AG09309 (cell line): ENCODE results near the gene LDB3.

Experiments
- DNase-seq: peaks from one replicate; pipeline ENCODE4 v3.0.0-alpha.2; 2010; ENCODE audit warnings: low read depth
- H3K4me3 ChIP-seq: 2 replicates; pipeline ENCODE4 v1.5.1; 2011; ENCODE audit warnings: mild to moderate bottlenecking, low read depth, low read length, moderate library complexity; ENCODE audit not compliant: control insufficient read depth
- CTCF ChIP-seq: IDR thresholded peaks from 2 replicates; pipeline ENCODE4 v1.5.1; 2011; ENCODE audit warnings: mild to moderate bottlenecking, low read depth, low read length, inconsistent platforms; ENCODE audit not compliant: insufficient read depth, control insufficient read depth; ENCODE audit errors: missing control alignments

LDB3 gene

GRCh38 chr10:86770412-86770960 lies 102.2 kb downstream of the LDB3 start:
- TF ChIP-seq CTCF, result no peak
- DNase-seq, result no peak
- no peak overlapping the region for H3K4me3 ChIP-seq

GRCh38 chr10:86773498-86773897 lies 105.2 kb downstream of the LDB3 start:
- no peak for DNase-seq
- no peak for TF ChIP-seq CTCF
- no peak overlapping the region for H3K4me3 ChIP-seq

- H3K4me3 ChIP-seq, result no peak overlapping the region
- TF ChIP-seq CTCF, result no peak
- DNase-seq, result no peak
Observed at GRCh38 chr10:86775056-86775869, 107.0 kb downstream of the LDB3 start.

GRCh38 chr10:86775870-86776180 lies 107.5 kb downstream of the LDB3 start:
- TF ChIP-seq CTCF, result no peak
- DNase-seq, result no peak
- H3K4me3 ChIP-seq, result no peak overlapping the region

- DNase-seq, result no peak
- TF ChIP-seq CTCF, result no peak
- no peak overlapping the region for H3K4me3 ChIP-seq
Observed at GRCh38 chr10:86779220-86780017, 111.1 kb downstream of the LDB3 start.

- no peak overlapping the region for H3K4me3 ChIP-seq
Observed at GRCh38 chr10:86782701-86783418, 114.5 kb downstream of the LDB3 start.

More at GRCh38 chr10:86782701-86783418, 114.5 kb downstream of the LDB3 start:
- DNase-seq, result no peak
- TF ChIP-seq CTCF, result no peak
